Jurkat, Clone E6-1 (cell line): ENCODE data around the gene PKD1.
"Not testable (repeated sequence)": the region's sequence is repeated elsewhere in the genome, so short reads cannot be mapped to it uniquely, and the experiment has no call there.

Experiments used
- DNase-seq: peaks from one replicate; pipeline ENCODE4 v3.0.0-alpha.2; 2011; ENCODE audit warnings: low read depth, low spot score
- H3K4me3 ChIP-seq: 2 replicates; pipeline ENCODE4 v1.5.1; 2011; ENCODE audit warnings: mild to moderate bottlenecking, low read length, control low read depth, moderate library complexity

Gene PKD1

GRCh38 chr16:2154533-2155090, 18.9 kb upstream of the PKD1 start:
- DNase-seq = no peak
- H3K4me3 ChIP-seq = peak overlapping the region; percentile 99

- no peak for DNase-seq
- H3K4me3 ChIP-seq = peak overlapping the region; percentile 99
Observed at GRCh38 chr16:2152695-2153506, 17.2 kb upstream of the PKD1 start.

- no peak for DNase-seq
- no peak overlapping the region for H3K4me3 ChIP-seq
Observed at GRCh38 chr16:2151188-2152091, 15.7 kb upstream of the PKD1 start.

- no peak overlapping the region for H3K4me3 ChIP-seq
- no peak for DNase-seq
Observed at GRCh38 chr16:2150418-2151187, 14.9 kb upstream of the PKD1 start.

GRCh38 chr16:2149630-2150417, 14.1 kb upstream of the PKD1 start:
- DNase-seq = no peak
- H3K4me3 ChIP-seq = peak overlapping the region; percentile 56

- no peak for DNase-seq
- peak overlapping the region; percentile 56 for H3K4me3 ChIP-seq
Observed at GRCh38 chr16:2148714-2149629, 13.3 kb upstream of the PKD1 start.

GRCh38 chr16:2147981-2148671, 12.4 kb upstream of the PKD1 start, which contains the start of gene RAB26:
RAB26 (plus strand) TSS chr16:2148625; CDS start chr16:2148784, 159 bp downstream.
- H3K4me3 ChIP-seq = peak within 1 kb of the TSS; percentile 56
- DNase-seq = no peak

GRCh38 chr16:2147378-2147777, 11.7 kb upstream of the PKD1 start:
- DNase-seq = no peak

GRCh38 chr16:2145843-2146242, 10.1 kb upstream of the PKD1 start:
- DNase-seq = no peak
- no peak overlapping the region for H3K4me3 ChIP-seq

More at GRCh38 chr16:2147378-2147777, 11.7 kb upstream of the PKD1 start:
- H3K4me3 ChIP-seq = no peak overlapping the region

GRCh38 chr16:2143878-2144485, 8.3 kb upstream of the PKD1 start:
- DNase-seq = no peak
- H3K4me3 ChIP-seq = no peak overlapping the region

GRCh38 chr16:2142942-2143877, 7.5 kb upstream of the PKD1 start:
- no peak overlapping the region for H3K4me3 ChIP-seq
- no peak for DNase-seq

GRCh38 chr16:2135071-2135470, 627 bp downstream of the PKD1 start:
- DNase-seq = not testable (repeated sequence)
- H3K4me3 ChIP-seq = peak overlapping the region; percentile 46

- not testable (repeated sequence) for H3K4me3 ChIP-seq
Observed at GRCh38 chr16:2133797-2134196, 1.9 kb downstream of the PKD1 start.

GRCh38 chr16:2129890-2130447, 5.7 kb downstream of the PKD1 start:
- DNase-seq, H3K4me3 ChIP-seq: not testable (repeated sequence)

More at GRCh38 chr16:2133797-2134196, 1.9 kb downstream of the PKD1 start:
- not testable (repeated sequence) for DNase-seq

GRCh38 chr16:2129251-2129650, 6.4 kb downstream of the PKD1 start:
- not testable (repeated sequence) for DNase-seq

More at GRCh38 chr16:2129251-2129650, 6.4 kb downstream of the PKD1 start:
- not testable (repeated sequence) for H3K4me3 ChIP-seq
